ENCODE measurements around the gene WSCD2.

The WSCD2 gene

GRCh38 chr12:108236366-108236765, 107.3 kb downstream of the WSCD2 start:
- no peak for DNase-seq (ENCODE audit: low spot score)

DNA sequence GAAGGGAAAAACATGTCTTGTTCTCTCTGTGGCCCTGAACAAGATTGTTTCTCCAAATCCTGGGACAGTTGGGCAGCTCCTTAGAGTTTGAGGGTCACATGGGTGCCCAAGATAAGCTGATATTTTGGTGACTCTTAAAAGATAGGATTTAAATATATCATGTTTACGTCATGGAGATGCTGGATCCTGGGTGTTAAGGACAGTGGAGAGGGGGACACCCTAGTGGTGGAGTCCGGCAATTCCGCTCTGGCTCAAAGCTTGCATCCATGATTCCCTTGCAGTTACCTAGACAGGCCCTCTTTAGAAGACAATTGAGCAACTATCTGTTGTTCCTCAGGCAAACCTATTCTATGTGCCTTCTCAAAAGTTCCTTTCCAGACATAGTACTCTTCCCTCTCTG, 108.2 kb downstream of the WSCD2 start:
- no peak for DNase-seq (ENCODE audit: low spot score)

- no peak for DNase-seq (ENCODE audit: low spot score)
These were observed 109.4 kb downstream of the WSCD2 start for GRCh38 chr12:108238474-108238873.

GRCh38 chr12:108239378-108239777, 110.3 kb downstream of the WSCD2 start:
- no peak for DNase-seq (ENCODE audit: low spot score)

DNA sequence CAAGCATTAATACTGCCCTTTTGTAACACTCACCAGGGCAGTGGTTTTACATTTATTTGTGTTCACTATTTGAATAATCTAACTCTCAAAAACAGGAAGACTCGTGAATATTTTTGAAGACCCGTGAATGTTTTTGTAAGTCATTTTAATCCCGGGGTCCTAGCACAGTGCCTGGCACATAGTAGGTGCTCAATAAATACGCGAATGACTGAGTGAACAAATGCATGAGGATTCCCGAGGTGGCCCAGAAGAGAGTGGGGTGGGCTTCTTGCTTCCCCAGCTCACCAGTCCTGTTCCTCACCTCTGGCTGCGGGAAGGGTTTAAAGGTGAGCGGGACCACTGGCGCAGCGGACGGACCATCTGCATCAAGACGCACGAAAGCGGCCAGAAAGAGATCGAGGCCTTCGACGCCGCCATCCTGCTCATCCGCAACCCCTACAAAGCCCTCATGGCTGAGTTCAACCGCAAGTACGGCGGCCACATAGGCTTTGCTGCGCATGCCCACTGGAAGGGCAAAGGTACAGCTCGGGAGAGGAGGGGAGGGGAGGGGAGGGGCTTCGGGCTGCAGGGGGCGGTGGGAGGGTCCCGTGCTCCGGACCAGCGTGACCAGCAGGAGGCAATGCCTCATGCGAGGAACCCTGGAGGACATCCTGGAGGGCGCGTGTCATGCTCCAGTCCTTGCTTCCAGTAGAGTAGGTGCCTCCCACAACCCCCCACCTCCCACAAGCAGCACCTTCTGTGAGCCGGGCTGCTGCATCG, 111.1 kb downstream of the WSCD2 start:
- DNase-seq (ENCODE audit: low spot score) = no peak

DNA sequence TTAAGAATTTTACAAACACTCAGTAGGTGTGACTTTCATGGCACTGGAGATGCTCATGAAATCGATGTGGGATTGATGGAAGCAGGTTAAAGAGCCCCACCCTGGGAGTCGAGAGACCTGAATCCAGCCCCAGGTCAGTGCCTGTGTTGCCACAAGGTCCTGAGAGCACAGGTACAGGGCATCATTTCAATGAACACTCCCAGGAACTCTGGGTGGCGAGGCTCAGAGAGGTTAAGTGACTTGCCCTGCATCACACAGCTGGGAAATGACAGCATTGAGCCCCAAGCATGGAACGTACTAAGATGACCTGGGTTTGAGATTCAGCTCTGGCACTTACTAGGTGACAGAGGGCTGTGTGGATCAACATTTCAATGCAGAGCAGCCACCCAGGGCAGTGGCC, 111.8 kb downstream of the WSCD2 start:
- no peak for DNase-seq (ENCODE audit: low spot score)

- DNase-seq (ENCODE audit: low spot score) = no peak
These were observed 113.1 kb downstream of the WSCD2 start for GRCh38 chr12:108241986-108242703.

- no peak for DNase-seq (ENCODE audit: low spot score)
These were observed 118.0 kb downstream of the WSCD2 start for GRCh38 chr12:108247130-108247529.

GRCh38 chr12:108248011-108248410, 118.9 kb downstream of the WSCD2 start:
- no peak for DNase-seq (ENCODE audit: low spot score)

DNA sequence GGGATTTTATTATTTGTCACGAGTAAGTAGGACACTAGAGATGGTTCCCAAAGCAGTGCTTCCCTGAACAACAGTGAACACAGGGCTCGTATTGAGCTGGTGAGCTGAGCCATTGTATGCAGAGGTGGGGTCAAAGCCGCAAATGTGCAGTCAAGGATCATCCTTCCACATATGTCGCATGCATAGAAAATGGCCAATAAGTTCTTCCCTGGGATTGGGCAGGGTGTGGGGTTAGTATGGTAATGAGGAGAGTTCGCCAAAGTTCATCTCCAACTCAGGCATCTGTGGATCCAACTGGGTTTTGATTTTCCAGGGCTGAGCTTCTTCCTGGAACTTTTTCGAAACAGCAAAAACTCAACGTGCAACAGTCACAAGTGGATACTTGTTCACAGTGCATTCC, 123.4 kb downstream of the WSCD2 start:
- DNase-seq (ENCODE audit: low spot score) = no peak

GRCh38 chr12:108253540-108253939, 124.5 kb downstream of the WSCD2 start:
- no peak for DNase-seq (ENCODE audit: low spot score)

DNA sequence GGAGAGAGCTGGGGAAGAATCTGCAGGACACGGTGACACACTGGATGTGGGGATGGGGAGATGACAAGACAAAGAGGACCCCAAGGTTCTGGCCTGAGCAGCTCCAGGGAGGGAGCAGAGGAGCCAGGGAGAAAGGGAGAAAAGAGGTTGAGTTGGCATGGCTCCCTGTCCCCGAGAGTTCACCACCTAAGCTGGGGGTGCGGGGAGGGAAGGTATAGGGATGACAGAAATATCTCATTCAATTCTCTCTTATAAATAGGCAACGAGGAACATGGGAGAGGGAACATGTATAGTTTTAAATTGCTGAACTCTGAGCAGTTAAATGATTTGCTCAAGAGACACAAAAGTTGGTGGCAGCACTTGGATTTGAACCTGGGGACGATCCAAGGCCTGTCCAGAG, 124.9 kb downstream of the WSCD2 start:
- no peak for DNase-seq (ENCODE audit: low spot score)

DNA sequence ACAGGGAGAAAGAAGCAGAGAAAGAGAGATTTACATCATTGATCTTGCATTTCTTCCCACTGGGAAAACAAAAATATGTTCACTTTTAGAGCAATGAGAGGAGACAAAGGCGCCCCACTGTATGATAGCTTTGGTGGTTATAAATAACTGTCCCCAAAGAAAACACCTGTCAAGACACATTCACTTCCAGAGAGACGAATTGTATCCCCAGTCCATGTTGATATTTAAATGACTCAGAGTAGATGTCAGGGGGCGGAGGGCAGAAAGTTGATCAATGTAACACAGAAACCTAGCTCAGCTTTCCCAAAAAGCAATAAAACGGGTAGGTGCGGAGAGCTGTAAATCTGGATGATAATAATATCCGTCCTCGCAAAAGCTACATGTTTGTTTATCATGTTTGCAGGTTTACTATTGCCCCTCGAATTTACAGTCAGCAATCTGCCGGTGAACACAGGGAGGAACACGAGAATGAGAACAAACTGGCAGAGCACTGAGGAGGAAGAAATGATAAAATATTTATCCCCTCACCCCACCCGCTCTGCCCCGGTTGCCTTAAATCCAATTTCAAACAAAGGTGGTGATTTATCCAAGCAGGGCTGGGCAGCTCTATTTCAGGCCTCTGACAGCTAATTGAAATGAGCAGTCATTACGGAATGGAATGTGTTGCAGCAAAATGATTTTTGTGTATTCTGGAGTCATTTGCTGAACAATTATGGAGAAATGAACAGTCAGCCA, 125.6 kb downstream of the WSCD2 start:
- DNase-seq (ENCODE audit: low spot score) = no peak

DNA sequence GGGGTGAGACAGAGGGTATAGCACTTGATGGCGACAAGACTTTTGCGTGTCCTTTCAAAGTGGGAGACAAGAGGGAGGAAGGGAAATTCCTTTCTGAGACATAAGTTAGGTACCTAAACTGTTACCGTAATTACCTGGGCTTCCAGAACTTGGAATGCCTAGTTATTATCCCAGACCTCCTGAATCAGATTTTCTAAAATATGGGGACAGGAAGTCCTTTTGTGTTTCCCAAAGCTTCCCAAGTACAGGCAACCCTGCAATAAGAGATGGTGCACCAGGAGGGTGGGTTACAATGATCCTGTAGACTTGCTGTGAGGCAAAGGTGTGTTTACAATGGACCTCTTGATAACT, 126.1 kb downstream of the WSCD2 start:
- no peak for DNase-seq (ENCODE audit: low spot score)

- DNase-seq (ENCODE audit: low spot score) = no peak
These were observed 127.9 kb downstream of the WSCD2 start for GRCh38 chr12:108257004-108257403.

GRCh38 chr12:108257610-108258106, 128.6 kb downstream of the WSCD2 start:
- no peak for DNase-seq (ENCODE audit: low spot score)

DNA sequence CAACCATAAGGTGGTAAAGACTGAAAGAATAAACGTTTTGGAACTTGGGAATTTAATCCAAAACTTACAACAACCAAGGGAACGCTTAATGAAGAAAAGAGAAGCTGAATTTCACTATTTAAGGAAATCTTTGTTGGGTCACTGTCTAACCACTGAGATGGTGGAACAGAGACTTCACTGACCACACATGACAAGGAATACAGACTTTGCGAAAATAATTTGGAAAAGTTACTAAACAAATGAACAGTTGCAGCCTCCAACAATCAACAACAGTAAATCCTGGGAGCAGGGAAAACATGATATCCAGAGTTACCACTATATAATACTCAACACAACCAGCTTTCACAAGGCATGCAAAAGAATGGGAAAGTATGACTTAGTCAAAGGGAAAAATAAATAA, 131.0 kb downstream of the WSCD2 start:
- DNase-seq (ENCODE audit: low spot score) = no peak

GRCh38 chr12:108260969-108261368, 131.9 kb downstream of the WSCD2 start:
- no peak for DNase-seq (ENCODE audit: low spot score)

DNA sequence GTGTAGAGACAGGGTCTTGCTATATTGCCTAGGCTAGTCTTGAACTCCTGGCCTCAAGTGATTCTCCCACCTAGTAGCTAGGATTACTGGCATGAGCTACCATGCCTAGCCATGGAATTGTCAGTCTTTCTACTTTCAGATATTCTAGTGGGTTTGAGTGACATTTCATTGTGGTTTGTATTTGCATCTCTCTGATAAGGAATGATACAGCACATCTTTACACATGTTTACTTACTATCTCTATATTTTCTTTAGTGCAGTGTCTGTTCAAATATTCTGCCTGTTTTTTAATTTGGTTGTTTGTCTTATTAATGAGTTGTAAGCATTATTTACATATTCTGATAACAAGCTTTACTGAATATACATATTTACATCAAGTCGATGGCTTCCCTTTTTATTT, 136.4 kb downstream of the WSCD2 start:
- no peak for DNase-seq (ENCODE audit: low spot score)

DNA sequence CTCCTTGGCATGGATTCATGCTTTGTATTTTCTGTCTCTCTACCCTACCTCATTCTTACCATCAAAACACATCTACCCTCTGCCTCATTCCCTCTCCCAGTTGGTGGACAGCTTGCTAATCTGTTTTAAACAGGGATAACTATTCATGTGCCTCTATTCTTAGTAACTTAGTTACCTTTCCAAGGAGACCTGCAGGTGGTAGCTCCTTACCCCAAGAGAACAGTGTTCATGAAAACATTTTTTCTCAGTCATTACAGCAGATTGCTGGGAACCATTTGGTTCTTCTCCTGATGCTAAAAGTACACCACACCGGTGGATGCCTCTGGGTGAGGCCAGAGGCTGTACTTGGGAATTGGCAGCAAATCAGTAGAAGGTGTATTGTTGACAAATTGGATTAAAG, 137.0 kb downstream of the WSCD2 start:
- DNase-seq (ENCODE audit: low spot score) = no peak

DNA sequence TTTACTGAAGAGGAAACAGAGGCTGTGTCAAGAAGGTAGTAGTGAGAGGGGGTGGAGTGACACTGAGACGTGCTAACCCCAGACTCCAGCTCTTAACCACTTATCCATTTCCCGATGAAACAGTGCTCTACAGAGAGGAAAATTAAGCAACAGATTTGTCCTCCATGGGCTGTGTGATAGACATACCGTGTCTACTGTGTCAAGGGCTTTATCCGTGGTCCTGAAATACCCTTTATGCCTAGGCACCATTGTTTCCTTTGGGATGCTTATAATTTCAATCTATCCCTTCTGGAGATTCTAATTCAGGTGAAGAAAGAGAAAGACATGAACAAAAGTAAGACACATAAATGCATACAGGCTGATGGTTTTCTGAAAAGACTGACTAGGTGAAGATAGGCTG, 138.4 kb downstream of the WSCD2 start:
- DNase-seq (ENCODE audit: low spot score) = no peak

DNA sequence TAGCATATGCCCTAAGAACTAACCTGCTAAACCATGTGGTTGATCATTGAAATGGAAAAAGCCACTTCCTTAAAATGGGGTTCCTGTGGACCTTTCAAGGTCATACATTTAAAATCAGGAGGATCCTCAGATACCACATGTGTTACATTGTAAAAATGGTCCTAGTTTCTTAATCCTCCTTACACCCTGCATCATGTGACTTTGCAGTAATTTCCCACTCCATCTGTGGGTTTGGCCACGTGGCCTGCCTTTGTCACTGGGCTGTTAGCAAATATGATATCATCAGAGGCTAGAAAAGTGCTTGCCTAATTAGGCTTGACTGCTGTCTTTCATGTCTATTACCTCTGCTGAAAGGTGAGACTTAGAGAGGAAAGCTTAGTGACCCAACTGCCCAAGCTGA, 139.3 kb downstream of the WSCD2 start:
- DNase-seq (ENCODE audit: low spot score) = no peak

GRCh38 chr12:108269224-108269623, 140.1 kb downstream of the WSCD2 start:
- no peak for DNase-seq (ENCODE audit: low spot score)

Data from hepatic stellate cell (primary cell).